HG02981 (cell line): ENCODE measurements around the gene RHBDL1.
"Not testable (repeated sequence)": the region's sequence is repeated elsewhere in the genome, so short reads cannot be mapped to it uniquely, and the experiment has no call there.

Experiments used
- ATAC-seq: cut with Tn5 transposase; IDR thresholded peaks from one replicate; pipeline ENCODE4 v1.9.1; 2021; ENCODE audit warnings: mild to moderate bottlenecking, moderate library complexity; ENCODE audit not compliant: unreplicated experiment

RHBDL1 gene

DNA sequence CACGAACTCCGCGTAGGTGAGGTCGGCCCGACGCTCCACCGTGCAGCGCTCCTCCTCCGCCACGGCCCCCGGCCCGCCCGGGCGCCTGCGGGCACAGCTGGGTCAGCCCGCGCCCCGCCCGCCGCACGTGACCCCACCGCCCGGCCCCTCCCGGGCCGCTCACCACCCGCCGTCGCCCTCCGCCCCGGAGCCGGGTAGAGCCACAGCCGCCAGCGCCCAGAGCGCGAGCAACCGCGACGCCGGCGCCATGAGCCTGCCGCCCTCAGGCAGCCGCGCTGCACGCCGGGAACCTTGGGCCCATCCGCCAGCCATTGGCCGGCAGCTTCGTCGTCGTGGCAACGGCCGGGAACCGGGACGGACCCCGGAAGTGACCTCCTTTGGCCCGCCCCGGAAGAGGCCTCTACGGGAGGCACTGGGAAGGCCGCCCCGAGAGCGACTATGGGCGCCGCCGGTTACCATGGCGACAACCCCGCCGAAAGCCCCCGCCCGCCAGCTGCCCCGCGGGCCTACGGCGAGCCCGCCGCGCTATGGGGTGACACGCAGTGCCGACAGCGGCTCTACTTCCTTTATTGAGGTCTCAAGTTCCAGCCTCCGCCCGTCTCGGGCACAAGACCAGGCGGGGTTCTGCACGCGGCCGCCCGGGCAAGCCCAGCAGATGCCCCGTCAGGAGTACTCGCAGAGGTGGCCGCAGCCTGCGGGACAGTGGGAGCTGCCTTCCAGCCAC is 8.8 kb downstream of the RHBDL1 start, which contains the start of gene JMJD8:
JMJD8 (minus strand) TSS at position 264 of the 724 bp plus-strand sequence; CDS start at position 249, 15 bp downstream.
- peak; percentile 60 for ATAC-seq

DNA sequence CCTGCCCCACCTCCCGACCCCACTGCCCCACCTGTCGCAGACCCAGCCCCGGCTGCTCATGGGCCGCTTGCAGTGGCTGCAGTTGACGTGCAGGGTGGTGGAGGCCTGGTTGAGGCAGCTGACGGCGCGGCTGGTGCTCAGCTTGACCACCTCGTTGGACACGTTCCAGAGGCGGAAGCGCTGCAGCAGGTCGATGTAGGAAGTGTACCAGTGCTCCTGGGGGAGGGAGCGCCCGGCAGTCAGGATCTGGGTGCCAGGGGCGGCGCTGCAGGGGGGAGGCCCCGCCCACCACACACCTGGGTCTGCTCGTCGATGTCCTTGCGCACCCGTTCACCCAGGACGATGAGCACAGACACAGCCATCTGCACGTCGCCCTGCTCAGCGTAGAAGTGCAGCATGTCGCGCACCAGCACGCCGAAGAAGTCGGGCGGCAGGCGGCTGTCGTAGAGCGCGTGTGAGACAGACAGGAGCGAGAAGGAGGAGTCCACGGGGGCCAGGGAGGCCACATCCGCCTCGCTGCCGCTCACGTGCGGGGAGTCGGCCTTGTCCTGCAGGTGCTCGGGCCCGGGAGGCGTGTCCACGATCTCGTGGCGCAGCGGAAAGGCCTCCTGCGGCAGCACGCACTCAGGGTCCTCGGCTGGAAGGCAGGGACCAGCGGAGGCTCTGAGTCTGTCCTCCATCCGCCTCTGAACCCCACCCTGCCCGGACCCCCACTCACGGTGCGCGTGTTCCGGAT is 9.7 kb downstream of the RHBDL1 start:
- ATAC-seq, result no peak

DNA sequence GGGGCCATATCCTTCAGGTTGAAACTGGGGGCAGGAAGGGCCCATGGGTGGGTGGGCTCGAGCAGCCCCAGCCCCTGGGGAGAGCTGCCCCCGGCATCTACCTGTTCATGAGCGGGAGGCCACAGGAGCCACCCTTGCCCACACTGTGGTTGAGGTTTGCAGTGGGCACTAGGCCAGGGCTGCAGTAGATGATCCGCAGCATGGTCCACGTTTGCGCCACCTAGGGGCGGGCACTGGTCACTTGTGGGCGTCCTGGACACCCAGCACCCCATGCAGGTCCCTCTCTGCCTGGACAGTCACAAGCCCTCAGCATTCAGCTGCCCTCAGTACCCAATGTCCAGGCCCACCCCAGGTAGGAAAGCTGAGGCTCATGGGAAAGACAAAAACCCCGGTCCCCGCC is 10.5 kb downstream of the RHBDL1 start:
- no peak for ATAC-seq

DNA sequence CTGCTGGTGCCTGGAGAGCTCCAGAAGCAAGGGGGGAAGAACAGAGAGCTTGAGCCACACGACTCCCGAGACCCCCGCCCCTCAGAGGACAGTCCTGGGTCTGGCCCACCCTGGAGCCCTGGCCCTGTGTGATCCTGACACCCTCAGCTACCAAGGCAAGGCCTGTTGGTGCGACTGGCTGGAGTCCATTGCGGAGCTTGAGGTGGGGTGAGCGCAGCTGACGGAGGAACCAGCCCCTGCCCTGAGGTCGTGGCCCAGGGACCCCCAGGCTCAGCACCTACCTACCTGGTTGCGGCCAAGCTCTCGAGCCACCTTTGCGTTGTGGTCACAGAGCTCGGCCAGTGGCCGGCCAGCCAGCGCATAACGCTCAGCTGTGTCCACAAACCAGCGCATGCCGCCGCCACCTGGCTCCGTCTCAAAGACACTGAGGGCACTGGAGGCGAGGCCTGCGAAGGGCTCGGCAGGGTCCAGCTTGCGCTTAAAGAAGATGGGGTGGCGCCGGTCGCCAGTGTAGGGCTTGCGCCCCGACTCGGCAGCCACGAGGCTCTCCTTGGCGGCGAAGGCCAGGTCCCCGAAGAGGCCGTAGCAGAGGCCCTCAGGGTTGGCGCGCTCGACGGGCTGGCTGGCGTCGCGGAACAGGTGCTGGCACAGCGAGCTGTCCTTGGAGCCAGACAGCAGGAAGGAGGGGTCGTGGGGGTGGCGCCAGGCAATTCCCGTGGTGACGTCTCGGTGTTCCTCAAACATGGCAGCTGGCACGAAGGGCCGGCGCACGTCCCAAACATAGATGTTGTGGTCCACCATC is 11.2 kb downstream of the RHBDL1 start:
- ATAC-seq, result no peak

DNA sequence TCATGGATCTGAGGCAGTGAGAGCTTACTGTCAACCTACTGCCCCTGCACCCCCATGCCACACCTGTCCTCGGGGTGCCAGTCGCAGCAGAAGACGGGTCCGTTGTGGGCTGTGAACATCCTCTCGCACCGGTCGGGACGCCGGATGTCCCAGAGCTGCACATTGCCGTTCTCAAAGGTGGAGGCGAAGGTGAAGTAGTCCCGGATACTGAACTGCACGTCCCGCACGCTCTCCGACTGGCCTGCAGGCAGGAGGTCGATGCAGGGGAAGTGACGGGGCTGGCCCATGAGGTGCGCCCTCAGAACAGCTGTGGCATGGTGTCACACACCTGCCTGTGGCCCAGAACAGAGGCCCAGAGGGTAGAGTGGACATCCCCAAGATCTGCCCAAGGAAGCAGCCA is 12.0 kb downstream of the RHBDL1 start:
- ATAC-seq, result no peak

DNA sequence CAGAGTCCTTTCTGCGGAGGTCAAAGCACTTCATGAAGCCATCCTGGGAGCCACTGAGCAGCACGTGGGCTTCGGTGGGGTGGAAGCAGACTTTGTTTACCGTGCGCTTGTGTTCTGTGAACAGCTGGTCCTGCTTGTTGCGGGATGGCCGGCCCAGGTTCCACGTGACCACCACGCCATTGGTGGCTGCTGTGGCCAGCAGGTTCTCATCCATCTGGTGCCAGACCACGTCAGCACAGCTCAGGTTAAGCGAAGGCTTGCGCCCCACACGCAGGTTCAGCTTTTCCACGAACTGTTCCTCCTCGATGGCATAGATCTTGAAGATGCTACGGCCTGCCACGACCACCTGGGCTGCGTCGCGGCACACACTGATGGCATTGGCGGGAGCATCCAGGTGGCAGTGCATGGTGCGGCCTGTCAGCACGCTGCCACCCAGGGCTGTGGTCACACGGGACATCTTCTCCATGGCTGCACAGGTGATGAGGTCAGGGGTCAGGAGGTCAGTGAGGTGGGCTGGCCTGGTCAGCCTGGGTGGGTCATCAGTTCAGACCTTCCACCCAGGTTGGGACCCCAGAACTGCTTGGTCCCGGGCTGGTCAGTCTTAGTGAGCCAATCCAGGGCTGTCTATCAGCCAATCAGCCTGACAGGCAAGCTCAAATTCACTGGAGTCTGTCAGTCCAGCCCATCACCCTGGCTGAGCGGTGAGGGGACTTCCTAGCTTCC is 13.9 kb downstream of the RHBDL1 start:
- no peak for ATAC-seq

DNA sequence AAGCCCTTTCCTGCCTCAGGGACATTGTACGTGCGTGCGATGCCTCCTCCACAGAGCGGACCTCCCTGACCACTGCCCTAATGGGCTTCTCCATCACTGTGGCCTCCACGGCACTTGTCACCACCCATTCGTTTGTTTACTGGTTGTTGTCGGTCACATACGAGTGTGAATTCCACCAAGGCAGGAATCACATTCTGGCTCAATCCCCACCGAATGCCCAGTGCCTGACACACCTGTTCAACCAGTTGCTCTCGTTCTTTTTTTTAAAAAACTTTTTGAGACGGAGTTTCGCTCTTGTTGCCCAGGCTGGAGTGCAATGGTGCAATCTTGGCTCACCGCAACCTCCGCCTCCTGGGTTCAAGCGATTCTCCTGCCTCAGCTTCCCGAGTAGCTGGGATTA is 15.8 kb downstream of the RHBDL1 start:
- ATAC-seq, result not testable (repeated sequence)

DNA sequence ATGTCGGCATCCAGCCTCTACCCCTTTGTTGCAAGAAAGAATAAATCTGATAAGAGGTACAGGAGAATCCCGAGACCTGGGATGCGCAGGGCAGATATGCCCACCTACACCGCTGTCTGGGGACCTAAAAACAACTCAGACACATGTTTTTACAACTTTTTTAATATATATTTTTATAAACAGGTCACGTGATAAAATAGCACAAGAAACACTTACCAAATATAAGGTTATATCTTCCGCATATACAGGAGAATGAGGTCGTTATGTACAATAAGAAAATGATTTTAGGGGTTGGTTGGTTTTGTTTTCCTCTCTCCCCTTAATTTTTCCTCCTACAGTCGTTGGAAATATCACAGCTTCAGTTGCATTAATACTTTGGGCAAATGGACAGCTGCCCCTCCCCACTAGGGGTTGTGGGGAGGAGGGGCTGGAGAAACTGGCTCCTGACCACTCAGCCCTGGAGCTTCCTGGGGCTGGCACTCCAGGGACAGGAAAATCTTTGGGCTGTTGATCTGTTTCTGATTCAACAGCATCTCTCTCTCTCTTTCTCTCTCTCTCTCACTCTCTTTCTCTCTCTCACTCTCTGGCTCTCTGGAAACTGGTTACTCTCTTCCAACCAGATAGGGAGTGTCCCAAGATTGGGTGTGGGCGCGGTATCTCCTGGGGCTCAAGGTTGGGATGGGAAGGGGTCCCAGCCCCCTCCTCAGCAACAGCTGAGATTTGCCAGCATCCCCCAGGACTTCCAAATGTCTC is 17.1 kb downstream of the RHBDL1 start:
- no peak for ATAC-seq

DNA sequence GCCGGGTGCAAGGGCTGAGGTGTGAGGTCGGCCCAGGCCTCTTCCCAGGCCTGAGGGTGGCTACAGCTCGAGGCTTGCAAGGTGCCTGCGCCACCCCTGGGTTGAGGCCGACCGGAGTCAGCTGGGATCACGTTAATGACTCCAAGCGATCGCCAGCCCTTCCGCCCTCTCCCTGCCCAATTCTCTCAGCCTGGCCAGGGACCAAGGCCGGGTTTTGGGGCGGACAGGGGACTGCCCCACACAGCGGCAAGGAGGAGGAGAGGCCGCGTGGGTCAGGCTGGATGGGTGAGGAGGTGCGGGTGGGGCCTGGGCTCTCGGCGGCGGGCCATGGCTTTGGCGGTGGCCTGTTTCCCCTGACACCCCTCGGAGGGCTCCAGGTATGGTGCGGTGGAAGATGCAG is 17.9 kb downstream of the RHBDL1 start:
- ATAC-seq, result no peak

DNA sequence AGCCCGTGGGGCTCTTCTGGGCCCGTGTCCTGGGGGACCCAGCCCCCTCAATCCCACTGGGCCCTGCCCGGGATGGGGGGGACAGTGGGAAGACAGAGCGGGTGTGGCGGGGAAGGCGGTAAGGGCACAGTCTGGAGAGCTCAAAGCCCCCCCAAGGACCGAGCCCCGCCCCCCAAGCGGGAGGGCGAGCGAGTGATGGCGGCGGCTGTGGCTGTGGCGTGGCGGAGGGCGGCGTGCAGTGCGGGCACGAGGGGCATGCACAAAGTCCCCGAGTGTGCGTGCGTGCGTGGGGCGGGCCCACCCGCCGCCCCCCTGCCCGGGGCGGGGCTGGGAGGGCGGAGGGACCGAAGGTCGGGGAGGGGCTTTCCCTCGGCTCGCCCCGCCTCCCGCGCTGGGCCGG is 18.3 kb downstream of the RHBDL1 start:
- ATAC-seq, result no peak

DNA sequence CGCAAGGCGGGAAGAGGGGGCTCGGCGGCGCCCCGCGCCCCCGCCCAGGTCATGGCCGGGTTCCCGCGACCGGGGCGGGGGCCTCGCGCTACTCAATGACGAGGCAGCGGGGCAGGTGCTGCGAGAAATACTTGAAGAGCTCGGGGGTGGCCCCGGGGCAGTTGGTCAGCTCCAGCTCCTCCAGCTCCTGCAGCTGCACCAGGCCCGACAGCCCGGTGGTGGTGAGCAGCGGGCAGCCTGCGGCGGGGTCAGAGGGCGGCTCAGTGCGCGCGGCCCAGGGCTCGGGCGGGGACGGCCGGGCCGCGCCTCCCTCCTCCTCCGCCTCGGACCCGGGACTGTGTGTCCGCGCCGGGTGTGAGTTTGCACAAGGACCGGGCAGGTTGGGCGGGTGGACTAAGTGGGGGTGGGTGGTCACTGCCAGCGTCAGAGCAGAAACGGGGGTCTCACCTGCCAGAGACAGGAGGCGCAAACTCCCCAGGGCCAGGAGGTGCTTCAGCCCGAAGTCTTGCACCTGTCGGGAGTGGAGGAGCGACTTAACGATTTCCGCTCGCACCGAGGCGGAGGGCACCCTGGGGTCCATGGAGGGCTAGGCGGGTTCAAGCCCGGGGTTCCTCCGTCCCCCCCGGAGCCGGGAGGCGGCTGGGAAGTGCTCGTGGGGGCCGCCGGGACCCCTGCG is 18.9 kb downstream of the RHBDL1 start:
- no peak for ATAC-seq

DNA sequence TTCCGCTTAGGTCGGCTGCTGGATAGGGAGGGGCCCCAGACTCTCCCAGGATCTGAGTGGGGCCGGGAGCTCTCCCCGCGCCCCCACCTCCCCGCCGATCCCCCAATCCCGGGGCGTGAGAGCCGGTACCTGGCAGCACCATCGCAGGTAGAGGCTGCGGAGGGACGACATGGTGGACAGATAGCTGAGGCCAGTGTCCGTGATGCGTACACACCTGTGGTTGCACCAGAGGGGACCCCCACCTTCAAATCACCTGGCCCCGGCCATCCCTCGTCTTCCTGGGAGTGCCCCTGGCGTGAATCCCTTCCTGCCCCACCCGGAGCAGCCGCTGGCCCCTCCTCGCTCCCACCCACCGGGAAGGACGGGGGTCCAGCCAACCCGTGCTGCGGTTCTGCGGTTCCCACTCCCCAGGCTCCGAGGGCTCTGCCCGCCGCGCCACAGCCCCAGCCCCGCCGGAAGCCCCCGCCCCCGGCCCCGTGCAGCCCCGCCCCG is 19.4 kb downstream of the RHBDL1 start:
- ATAC-seq, result no peak

DNA sequence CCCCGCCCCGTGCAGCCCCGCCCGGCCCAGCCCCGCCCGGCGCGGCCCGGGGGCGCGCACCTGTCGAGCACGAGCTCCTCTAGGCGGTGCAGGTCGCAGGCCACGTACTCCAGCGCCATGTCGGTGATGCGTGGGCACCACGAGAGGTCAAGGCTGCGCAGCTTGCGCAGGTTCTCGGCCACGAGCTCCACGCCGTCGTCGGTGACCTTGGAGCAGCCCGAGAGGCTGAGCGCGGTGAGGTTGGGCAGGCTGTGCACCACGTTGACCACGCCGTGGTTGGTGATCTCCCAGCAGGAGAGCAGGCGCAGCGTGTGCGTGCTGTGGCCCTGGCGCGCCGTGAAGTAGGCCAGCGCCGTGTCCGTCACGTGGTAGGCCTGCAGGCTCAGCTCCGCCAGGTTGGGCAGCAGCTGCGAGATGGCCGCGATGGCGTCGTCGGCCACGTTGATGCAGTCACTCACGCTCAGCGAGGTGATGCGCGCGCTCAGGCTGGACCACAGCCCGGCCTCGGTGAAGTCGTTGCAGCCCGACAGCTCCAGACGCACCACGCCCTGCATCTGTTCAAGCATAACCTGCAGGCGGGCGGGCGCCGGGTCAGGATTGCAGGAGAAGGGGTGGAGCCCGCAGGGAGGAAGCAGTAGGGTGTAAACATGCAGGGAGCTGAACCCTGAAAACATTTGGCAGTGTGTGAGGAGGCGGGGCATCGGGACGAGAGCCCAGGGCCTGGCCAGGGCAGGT is 20.1 kb downstream of the RHBDL1 start:
- ATAC-seq, result no peak

DNA sequence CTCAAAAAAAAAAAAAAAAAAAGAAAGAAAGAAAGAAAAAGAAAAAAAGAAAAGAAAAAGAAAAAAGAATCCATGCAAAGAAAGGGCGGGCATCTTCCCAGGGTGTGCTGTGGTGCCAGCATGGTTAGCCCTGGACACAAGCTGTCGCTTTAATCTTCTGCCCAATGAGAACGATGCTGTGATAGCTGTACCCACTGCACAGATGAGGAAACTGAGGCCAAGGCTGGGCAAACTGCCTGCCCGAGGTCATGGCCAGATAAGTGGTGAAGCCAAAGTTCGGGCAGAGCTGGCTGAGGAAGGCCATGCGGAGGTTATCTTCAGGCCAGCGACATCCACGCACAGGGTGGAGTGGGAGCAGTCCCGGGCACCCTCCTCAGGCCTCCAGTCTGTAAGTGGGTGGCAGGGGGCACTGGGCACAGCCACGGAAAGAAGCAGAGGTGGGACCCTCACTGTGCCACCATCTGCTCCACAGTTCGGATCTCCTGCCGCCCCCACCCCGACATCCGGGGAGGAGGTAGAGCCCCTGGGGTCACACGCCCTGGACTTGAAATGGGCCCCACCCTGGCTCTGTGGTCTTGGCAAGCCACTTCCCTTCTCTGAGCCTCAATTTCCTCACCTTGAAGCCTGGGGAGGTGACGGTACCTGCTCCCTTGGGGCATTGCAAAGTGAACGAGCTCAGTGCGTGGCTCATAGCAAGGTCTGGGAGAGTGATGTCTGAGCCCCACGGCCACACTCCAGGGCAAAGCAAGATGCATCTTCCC is 23.6 kb downstream of the RHBDL1 start:
- no peak for ATAC-seq

DNA sequence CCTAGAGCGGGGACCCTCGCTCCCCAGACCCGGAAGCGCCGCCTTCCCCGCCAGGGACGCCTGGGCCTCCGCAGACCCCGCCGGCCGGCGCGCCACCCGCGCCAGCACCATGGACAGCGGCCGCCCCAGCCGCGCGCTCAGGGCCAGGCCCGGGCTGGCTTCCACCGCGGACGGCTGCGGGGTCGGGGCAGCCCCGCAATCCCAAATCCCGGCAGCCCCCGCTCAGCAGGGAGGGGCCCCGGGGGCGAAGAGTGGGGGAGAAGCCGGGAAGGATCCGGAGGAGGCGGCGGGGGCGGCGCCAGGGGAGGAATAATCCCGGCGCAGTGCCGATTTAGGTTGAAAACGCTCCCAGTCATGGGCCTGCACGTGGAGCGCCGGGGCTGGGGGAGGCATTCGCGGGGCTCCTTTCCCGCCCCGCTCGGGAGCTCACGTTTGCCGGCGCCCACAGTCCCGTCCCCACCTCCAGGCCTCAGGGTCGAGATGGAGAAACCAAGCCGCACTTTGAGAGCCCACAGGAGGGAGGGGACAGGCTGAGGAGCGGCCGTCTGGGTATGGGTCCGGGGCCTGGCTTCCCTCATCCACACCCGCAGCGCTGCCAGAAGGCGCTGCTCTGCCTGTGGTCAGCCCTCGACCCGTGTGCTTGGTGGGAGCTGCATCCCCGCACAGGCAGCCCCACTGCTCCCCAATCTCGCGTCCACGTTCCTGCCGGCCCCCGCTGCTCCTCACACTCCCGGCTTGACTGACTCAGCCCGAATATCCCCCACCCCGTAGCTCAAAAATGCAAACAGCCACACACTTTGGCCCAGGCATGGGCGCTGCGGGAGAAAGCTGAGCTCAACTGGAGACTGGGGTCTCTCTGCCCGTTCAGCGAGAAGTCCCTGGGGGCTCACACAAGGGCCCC is 25.5 kb downstream of the RHBDL1 start:
- ATAC-seq, result no peak

DNA sequence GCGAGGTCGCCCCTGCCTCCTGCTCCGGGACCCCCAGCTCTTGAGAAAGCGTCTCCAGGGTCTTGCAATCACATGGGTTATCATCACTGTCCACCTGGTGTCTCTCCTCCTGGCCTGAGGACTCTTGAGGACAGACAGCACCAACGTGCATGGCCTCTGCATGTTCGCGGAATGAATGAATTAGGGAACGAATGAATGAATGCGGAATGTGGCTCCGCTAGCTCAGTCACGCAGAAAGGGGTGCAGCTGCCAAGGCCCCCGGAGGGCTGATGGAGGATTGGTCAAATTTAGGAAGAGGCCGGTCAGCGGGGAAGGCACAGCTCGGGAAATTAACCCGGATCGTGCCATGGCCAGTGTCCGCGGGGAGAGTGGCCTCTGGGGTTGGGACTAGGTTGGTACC is 26.9 kb downstream of the RHBDL1 start:
- ATAC-seq, result no peak

DNA sequence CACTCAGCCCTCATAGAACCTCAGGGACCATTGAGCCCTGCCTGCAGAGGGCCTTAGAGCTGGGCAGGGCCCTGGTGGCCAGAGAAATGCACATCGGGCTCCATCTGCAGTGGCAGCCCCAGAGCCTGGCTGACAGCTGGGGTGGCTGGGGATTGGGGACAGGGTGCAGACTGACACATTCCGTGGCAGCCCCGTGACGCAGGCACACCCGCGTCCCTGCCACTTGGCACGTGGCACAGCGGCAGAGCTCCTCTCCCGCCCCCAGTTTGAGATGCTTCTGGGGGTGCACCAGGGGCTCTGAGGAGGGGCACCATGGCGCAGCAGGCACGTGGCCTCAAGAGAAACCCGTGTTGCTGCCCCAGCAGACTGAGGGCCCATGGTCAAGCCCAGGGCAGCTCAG is 27.9 kb downstream of the RHBDL1 start:
- ATAC-seq, result no peak
